Loucy (cell line): ENCODE measurements around the gene TNFRSF11A.

Source experiments
- EZH2phosphoT487 ChIP-seq: fragments of 200-600 bp; IDR thresholded peaks from 2 replicates; pipeline ENCODE4 v1.6.1; 2018; ENCODE audit warnings: antibody characterized with exemption, mild to moderate bottlenecking, moderate library complexity, borderline replicate concordance
- TF ChIP-seq, protein P1 (sequence below): fragments of 200-600 bp; sonication (generic); conservative IDR thresholded peaks from 2 replicates; pipeline ENCODE4 v1.5.1; 2014; ENCODE audit warnings: mild to moderate bottlenecking, antibody characterized with exemption, low read length

DNA sequence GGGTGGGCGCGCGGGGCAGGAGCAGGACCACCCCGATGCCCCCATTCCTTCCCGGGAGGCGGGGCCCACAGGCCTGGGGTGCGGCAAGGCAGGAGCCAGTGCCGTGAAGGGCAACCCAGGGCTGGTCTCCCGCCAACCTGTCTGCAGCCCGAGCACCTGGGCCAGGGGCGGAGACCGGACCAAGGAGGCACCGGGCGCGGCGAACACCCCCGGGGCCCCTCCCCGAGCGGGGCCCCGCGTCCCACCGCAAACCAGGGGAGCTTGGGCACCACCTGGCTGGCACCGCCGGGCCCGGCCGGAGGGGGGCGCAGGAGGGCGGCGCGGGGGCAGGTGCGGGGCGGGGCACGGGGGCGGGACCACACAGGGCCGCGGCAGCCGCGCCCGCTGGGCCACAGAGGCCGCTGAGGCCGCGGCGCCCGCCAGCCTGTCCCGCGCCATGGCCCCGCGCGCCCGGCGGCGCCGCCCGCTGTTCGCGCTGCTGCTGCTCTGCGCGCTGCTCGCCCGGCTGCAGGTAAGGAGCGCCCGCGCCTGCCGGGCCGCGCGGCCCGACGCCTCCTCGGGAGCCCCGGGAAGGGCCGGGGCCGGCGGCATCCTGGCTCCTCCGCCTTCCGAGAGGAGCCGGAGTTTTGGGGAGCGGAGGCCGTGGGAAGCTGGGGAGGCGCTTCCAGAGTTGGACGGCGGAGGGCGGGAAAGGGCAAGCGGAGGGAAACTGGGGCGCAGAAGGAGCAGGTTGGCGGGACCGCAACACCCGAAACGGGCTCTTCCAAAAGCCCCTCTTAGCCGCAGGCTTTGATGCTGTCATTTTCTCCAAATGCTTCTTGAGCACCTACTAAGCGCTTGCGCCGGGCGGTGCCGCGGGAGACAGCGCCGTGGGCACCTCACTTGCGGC is at the start of gene TNFRSF11A:
- TF ChIP-seq, protein P1, sequence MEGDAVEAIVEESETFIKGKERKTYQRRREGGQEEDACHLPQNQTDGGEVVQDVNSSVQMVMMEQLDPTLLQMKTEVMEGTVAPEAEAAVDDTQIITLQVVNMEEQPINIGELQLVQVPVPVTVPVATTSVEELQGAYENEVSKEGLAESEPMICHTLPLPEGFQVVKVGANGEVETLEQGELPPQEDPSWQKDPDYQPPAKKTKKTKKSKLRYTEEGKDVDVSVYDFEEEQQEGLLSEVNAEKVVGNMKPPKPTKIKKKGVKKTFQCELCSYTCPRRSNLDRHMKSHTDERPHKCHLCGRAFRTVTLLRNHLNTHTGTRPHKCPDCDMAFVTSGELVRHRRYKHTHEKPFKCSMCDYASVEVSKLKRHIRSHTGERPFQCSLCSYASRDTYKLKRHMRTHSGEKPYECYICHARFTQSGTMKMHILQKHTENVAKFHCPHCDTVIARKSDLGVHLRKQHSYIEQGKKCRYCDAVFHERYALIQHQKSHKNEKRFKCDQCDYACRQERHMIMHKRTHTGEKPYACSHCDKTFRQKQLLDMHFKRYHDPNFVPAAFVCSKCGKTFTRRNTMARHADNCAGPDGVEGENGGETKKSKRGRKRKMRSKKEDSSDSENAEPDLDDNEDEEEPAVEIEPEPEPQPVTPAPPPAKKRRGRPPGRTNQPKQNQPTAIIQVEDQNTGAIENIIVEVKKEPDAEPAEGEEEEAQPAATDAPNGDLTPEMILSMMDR: no peak
- no peak for TF ChIP-seq EZH2phosphoT487
